ENCODE results near the gene ZSCAN10.

GRCh38 chr16:3101841-3102470, 2.9 kb upstream of the ZSCAN10 start:
- TF ChIP-seq CTCF (conservative IDR thresholded peaks at IDR 0.05; ENCODE audit: low read length) (no peak), EZH2phosphoT487 (IDR thresholded peaks at IDR 0.05; ENCODE audit: borderline replicate concordance) (no peak)

Data from Loucy (cell line).